GM10266 (cell line): Measurements from ENCODE around the gene GIGYF1.
"Not testable (repeated sequence)": the region's sequence is repeated elsewhere in the genome, so short reads cannot be mapped to it uniquely, and the experiment has no call there.

Source experiments
- DNase-seq: peaks from one replicate; pipeline ENCODE4 v3.0.0; 2012; ENCODE audit errors: extremely low spot score
- TF ChIP-seq, protein P1 (sequence below): IDR thresholded peaks from 2 replicates; pipeline ENCODE4 v1.5.1; 2012; ENCODE audit warnings: mild to moderate bottlenecking, low read depth; ENCODE audit not compliant: control insufficient read depth, insufficient read depth; ENCODE audit errors: missing control alignments

GIGYF1 gene

DNA sequence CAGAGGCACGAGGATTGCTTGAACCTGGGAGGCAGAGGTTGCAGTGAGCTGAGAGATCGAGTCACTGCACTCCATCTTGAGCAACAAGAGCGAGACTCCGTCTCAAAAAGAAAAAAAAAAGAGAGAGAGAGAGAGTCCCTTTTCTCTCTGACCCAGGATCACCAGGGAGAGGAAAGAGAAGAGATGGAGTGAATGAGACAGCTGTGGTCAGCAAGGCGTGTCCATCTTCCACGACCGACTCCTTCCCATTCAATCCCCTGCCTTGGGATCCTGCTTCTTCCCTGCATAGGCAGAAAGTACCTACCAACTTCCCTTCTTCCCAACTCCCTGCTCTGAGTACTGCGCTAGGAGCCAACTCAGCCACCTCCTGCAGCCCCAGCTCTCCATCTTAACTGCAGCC lies 34.1 kb upstream of the GIGYF1 start:
- TF ChIP-seq, protein P1, sequence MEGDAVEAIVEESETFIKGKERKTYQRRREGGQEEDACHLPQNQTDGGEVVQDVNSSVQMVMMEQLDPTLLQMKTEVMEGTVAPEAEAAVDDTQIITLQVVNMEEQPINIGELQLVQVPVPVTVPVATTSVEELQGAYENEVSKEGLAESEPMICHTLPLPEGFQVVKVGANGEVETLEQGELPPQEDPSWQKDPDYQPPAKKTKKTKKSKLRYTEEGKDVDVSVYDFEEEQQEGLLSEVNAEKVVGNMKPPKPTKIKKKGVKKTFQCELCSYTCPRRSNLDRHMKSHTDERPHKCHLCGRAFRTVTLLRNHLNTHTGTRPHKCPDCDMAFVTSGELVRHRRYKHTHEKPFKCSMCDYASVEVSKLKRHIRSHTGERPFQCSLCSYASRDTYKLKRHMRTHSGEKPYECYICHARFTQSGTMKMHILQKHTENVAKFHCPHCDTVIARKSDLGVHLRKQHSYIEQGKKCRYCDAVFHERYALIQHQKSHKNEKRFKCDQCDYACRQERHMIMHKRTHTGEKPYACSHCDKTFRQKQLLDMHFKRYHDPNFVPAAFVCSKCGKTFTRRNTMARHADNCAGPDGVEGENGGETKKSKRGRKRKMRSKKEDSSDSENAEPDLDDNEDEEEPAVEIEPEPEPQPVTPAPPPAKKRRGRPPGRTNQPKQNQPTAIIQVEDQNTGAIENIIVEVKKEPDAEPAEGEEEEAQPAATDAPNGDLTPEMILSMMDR, result no peak
- no peak for DNase-seq

DNA sequence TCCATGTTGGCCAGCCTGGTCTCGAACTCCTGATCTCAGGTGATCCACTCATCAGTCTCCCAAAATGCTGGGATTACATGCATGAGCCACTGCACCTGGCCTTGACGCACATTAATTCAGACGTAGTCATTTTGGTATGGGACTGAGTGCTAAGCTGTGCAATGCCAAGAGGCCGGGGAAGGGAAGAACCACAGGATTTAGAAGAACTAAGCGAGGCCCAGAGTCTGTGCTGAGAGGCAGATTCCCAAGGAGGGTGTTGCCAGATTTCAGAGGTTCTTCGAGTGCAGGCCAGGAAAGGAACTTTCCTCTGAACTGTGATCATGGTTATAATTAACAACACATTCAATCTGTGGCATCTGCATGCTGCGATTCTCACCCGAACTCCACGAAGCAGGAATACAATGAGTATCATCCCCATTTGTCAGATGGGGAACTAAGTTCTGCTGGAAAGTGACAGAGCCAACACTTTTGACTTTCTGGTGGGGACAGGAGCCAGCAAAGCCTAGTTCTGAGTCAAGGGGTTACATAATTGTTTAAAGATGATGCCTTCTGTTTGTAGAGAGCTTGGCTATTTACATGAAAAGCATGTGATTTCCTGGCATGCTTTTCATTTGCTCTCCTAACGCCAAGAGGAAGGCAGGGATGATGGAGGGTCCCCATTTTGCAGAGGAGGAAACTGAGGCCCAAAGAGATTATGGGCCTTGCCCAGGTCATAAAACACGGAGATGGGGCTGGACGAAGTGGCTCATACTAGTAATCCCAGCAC lies 33.1 kb upstream of the GIGYF1 start:
- no peak for DNase-seq
- TF ChIP-seq, protein P1, result no peak

DNA sequence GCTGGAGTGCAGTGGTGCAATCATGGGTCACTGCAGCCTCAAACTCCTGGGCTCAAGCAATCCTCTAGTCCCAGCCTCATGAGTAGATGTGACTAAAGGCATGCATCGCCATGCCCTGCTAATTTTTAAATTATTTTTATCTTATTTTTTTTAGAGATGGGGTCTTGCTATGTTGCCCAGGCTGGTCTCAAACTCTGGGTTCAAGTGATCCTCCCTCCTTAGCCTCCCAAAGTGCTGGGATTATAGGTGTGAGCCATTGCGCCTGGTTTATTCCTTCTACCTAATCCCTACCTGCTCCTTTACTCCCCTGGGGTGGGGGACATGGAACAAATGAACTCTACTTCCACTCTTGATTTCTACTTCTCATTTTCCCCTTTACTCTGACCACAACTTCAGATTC lies 30.3 kb upstream of the GIGYF1 start:
- not testable (repeated sequence) for DNase-seq

DNA sequence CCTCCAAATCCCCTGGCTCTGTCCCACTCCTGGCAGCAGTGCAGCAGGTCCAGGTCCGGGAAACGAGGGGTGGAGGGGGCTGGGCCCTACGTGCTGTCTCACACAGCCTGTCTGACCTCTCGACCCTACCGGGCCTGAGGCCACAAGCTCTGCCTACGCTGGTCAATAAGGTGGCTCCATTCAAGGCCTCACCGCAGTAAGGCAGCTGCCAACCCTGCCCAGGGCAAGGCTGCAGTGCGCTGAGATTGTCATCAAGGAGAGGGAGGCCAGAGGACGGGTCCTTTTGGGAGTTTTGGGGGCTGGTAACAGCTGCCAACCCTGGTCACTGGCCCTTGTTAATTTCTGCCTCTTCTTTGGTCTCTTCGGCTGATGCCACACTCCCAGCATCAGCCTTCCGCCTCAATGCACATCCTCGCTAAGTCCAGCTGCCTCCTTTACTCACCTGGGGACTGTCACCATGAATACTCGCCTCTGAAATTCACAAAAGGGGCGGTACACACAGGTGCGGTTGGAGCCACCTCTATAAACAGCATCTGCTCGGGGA lies 29.8 kb upstream of the GIGYF1 start:
- no peak for DNase-seq
- TF ChIP-seq, protein P1, result no peak

DNA sequence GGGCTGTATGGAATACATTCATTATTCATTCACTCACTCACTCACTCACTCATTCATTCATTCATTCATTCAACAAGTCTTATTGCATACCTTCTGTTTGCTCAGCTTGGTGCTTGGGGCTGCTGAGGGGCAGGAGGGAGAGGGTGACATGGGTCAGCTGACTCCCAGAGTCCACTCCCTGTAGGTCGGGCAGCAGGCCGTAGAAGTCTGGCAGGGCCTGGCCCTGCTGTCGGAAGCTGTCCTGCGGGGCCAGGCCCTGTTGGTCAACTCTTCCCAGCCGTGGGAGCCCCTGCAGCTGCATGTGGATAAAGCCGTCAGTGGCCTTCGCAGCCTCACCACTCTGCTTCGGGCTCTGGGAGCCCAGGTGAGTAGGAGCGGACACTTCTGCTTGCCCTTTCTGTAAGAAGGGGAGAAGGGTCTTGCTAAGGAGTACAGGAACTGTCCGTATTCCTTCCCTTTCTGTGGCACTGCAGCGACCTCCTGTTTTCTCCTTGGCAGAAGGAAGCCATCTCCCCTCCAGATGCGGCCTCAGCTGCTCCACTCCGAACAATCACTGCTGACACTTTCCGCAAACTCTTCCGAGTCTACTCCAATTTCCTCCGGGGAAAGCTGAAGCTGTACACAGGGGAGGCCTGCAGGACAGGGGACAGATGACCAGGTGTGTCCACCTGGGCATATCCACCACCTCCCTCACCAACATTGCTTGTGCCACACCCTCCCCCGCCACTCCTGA lies 28.6 kb upstream of the GIGYF1 start:
- TF ChIP-seq, protein P1, result no peak
- DNase-seq, result no peak

DNA sequence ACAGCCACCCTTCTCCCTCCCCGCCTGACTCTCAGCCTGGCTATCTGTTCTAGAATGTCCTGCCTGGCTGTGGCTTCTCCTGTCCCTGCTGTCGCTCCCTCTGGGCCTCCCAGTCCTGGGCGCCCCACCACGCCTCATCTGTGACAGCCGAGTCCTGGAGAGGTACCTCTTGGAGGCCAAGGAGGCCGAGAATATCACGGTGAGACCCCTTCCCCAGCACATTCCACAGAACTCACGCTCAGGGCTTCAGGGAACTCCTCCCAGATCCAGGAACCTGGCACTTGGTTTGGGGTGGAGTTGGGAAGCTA lies 27.4 kb upstream of the GIGYF1 start:
- TF ChIP-seq, protein P1, result no peak
- no peak for DNase-seq

DNA sequence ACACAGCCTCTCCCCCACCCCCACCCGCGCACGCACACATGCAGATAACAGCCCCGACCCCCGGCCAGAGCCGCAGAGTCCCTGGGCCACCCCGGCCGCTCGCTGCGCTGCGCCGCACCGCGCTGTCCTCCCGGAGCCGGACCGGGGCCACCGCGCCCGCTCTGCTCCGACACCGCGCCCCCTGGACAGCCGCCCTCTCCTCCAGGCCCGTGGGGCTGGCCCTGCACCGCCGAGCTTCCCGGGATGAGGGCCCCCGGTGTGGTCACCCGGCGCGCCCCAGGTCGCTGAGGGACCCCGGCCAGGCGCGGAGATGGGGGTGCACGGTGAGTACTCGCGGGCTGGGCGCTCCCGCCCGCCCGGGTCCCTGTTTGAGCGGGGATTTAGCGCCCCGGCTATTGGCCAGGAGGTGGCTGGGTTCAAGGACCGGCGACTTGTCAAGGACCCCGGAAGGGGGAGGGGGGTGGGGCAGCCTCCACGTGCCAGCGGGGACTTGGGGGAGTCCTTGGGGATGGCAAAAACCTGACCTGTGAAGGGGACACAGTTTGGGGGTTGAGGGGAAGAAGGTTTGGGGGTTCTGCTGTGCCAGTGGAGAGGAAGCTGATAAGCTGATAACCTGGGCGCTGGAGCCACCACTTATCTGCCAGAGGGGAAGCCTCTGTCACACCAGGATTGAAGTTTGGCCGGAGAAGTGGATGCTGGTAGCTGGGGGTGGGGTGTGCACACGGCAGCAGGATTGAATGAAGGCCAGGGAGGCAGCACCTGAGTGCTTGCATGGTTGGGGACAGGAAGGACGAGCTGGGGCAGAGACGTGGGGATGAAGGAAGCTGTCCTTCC lies 26.8 kb upstream of the GIGYF1 start:
- no peak for DNase-seq
- TF ChIP-seq, protein P1, result no peak
